ENCODE measurements around the gene NLN. TPM values are rescaled to one million over a fixed set of nuclear protein-coding genes. Genes with fewer than 3 reads are reported as not detected.
"Not testable (repeated sequence)": the region's sequence is repeated elsewhere in the genome, so short reads cannot be mapped to it uniquely, and the experiment has no call there.

Gene NLN
- 10 to 100 TPM; 14.2 to 26.6 (median 17.7) TPM for polyA plus RNA-seq (ENCODE audit: insufficient read length in 10 of 10)
- long read RNA-seq, donor 1, full-length matches to known transcripts: 1 of 1 reads
- long read RNA-seq, donor 1, partial matches to known transcripts: 0 of 1 reads
- long read RNA-seq, donor 1, other reads (novel, unspliced or antisense): 0 of 1 reads
- long read RNA-seq, donor 2, full-length matches to known transcripts: 2 of 2 reads
- long read RNA-seq, donor 2, partial matches to known transcripts: 0 of 2 reads
- long read RNA-seq, donor 2, other reads (novel, unspliced or antisense): 0 of 2 reads
- long read RNA-seq, donor 3: 0 reads
- long read RNA-seq, donor 4, full-length matches to known transcripts: 3 of 3 reads
- long read RNA-seq, donor 4, partial matches to known transcripts: 0 of 3 reads
- long read RNA-seq, donor 4, other reads (novel, unspliced or antisense): 0 of 3 reads
- long read RNA-seq, donor 5: 0 reads
- long read RNA-seq, donor 6, full-length matches to known transcripts: 3 of 3 reads
- long read RNA-seq, donor 6, partial matches to known transcripts: 0 of 3 reads
- long read RNA-seq, donor 6, other reads (novel, unspliced or antisense): 0 of 3 reads
- long read RNA-seq, donor 7, full-length matches to known transcripts: 1 of 1 reads
- long read RNA-seq, donor 7, partial matches to known transcripts: 0 of 1 reads
- long read RNA-seq, donor 7, other reads (novel, unspliced or antisense): 0 of 1 reads
- long read RNA-seq, donor 8: 0 reads
- long read RNA-seq, donor 9: 0 reads

DNA sequence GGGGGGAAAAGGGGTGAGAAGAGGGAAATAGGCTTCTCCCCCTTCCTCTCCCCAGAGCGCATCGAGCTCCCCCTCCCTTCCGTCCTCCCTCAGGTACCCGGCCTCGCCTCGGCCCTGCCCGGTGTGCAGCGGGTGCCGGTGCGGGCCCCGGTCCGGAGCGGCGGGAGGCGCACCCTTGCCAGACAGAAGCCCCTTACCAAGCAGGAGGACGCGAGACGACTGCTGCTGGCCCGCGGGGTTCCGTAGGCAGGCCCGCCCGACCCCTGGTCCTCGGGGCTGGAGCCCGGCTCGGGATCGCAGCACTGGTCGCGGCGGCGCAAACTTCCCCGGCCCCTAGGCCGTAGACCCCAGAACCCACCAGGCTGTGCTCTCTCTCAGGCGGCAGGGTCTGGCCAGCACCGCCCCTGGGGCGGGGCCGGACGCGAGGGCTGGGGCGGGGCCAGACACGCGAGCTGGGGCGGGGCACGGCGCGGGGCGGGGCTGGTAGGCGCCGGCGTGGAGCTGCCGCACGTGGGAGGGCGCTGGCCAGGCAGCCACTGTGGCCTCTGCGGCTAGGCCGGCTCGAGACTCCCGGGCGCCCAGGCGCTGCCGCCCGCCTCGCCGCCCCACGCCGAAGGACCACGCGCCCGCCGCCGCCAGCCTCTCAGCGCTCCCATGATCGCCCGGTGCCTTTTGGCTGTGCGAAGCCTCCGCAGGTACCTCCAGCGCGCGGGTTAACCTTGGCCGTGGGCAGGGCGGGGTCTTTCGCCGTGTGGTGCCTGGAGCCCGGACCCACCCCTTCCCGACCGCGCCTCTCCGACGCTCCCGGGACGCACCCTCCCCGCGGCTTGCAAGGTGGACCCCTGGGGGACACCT lies at the start of gene NLN, which contains the start of gene SGTB:
NLN (plus strand) TSS at position 486 of the 855 bp plus-strand sequence; CDS start at position 655, 169 bp downstream.
SGTB (minus strand) TSS at position 390 of the 855 bp plus-strand sequence. CDS start 1,302 bp downstream, outside the sequence.
- DNase-seq: peak; percentile 85 to 93 (median 89)

- DNase-seq: peak in 1 of 3 donors; percentile 4
Measured at GRCh38 chr5:65672796-65673195, 49.2 kb upstream of the NLN start.

GRCh38 chr5:65674749-65675148 lies 47.3 kb upstream of the NLN start:
- no peak for DNase-seq

DNA sequence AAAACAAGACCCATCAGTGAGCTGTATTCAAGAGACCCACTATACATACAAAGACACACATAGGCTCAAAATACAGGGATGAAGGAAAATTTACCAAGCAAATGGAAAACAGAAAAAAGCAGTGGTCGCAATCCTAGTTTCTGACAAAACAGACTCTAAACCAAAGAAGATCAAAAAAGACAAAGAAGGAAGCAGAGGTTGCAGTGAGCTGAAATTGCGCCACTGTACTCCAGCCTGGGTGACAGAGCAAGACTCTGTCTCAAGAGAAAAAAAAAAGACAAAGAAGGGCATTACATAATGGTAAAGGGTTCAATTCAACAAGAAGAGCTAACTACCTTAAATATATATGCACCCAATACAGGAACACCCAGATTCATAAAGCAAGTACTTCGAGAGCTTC lies 45.9 kb upstream of the NLN start:
- not testable (repeated sequence) for DNase-seq

- no peak for DNase-seq
Measured at GRCh38 chr5:65682148-65682547, 39.9 kb upstream of the NLN start.

DNA sequence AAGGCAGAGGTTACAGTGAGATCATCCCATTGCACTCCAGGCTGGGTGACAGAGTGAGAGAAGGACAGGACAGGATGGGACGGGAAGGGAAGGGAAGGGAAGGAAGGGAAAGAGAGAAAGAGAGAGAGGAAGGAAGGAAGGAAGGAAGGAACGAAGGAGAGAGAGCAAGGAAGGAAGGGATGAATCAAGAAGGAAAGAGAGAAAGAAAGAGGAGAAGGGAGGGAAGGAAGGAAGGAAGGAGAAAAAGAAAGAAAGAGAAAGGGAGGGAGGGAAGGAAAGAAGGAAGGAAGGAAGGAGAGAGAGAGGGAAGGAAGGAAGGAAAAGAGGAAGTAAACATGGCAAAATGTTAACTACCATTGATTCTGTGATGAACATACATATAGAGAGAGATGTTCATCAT lies 28.9 kb upstream of the NLN start:
- no peak for DNase-seq

GRCh38 chr5:65695162-65695755 lies 26.7 kb upstream of the NLN start:
- DNase-seq: no peak

DNA sequence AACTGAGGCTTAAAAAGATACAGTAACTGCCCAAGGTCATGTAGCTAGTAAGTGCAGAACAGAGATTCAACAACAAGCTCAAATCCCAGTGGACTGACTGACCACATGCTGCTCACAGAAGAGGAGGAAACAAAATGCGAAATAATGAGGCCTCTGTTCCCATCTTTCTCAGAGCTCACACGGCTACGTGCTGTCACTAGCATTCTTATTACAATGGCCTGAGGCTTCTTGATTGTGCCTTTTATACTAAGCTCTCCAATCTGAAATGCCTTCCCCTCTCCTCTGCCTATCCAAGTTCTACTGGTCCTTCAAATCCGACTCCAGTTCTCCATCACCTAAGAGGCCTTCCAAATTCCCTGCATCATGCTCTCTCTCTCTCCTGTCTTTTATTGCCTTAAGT lies 26.1 kb upstream of the NLN start:
- no peak for DNase-seq

DNA sequence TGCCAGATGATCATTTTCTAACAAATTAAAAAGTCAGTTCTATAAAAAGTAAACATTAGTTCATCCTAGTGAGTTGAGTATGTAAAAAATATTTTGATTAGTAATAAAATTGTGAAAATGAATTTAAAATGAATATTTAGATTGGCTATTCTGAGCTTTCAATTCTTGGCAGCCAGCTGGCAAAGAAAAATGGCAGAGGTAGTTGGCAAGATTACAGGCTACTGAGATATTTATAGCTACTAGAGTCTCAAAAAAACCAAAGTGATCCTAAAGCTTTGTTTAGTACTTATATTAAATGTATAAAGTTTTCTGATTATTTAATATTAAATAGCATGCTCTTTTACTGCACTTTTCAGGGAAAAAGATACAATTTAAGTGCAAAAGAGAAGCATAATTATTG lies 25.1 kb upstream of the NLN start:
- DNase-seq: peak in 1 of 3 donors; percentile 16

GRCh38 chr5:65699338-65699737 lies 22.7 kb upstream of the NLN start:
- DNase-seq: no peak

- no peak for DNase-seq
Measured at GRCh38 chr5:65702036-65702435, 20.0 kb upstream of the NLN start.

DNA sequence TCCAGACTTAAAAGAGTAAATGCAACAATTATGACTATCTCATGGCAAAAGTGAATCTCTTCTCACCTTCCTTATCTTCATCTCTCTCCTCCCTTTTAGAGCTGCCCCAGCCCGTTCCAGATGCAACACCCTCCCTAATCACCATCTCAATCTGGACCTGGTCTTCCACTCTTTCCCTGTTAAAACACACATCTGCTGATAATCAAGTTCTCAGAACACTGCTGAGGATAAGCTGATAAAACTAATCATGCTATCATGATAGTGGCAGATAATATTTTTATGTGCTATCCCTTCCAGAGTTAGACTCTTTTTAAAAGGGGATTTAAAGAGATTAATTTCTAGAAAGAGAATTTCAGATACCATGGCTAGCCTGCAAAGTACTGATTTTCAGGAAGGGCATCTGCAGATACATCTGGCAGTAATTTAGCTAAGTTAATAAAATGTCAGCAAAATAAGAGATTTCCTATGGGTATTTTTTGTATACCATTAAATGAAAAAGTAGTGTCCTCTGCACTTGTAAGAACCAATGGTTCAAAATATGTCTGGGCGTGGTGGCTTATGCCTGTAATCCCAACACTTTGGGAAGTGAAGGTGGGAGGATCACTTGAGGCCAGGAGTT lies 17.3 kb upstream of the NLN start:
- DNase-seq: no peak

DNA sequence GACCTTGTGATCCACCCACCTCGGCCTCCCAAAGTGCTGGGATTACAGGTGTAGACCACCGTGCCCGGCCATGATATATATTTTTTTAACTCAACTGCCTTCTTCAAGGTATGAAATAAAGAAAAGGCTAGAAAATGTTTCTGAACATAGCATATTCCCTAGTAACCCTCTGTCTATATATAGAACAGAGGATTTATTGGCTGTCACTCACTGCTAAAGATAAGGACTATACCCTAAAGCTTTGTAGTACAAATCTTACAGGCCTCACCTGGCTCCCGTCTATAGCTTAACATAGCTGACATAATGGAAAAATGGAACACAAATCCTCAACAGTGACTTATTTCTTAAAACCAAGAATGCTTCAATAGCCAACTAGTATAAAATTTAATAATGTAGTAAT lies 14.3 kb upstream of the NLN start:
- no peak for DNase-seq

DNA sequence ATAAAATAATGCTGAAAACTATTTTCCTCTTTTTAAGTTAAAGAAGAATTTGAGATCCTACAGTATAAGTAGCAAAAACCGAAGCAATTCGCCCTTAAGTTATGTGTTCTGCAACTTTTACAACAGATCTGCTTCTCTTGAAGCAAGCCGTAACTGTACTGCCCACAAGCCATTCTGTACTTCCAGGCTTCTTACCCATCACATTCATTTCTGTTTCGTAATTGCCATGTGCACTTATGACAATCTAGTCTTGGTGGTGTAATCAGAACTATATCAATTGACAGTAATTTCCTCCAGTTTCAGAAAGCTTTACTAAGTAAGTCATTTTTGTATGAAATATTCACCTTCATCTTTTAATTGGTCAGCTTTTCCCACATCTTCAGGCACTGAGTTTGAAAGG lies 13.9 kb upstream of the NLN start:
- DNase-seq: no peak

GRCh38 chr5:65718576-65719310 lies 3.3 kb upstream of the NLN start:
- DNase-seq: no peak

DNA sequence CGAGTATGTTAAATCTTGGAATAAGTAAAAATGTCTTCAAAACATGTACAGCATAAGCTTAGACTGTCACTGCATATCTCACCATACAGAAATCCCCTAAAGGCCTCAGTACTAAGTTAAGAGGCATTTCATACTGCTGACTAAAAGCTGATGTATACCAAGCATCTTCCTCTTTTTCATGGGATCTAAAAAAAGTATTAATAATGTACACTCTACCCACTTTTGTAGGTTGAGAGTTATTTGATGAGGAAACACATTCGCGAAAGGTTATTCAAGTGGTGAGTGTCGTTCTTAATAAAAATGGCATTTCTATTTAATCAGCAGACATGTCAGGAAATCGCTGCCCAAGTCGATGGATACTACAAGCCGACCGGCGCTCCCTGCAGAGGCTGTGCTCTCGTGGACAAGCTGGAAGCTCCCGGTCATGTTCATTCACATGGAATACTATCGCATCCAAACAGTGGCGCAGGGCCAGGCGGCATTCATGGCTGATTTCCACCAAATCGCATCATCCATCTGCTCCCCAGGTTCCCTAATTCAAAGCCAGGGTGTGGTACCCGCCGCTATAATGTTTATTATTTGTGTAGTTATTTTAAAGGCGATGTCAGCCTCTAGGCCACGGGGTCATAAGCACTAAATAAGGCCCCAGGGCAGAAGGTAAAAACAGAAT lies 820 bp upstream of the NLN start:
- DNase-seq: peak; percentile 60 to 90 (median 82)

DNA sequence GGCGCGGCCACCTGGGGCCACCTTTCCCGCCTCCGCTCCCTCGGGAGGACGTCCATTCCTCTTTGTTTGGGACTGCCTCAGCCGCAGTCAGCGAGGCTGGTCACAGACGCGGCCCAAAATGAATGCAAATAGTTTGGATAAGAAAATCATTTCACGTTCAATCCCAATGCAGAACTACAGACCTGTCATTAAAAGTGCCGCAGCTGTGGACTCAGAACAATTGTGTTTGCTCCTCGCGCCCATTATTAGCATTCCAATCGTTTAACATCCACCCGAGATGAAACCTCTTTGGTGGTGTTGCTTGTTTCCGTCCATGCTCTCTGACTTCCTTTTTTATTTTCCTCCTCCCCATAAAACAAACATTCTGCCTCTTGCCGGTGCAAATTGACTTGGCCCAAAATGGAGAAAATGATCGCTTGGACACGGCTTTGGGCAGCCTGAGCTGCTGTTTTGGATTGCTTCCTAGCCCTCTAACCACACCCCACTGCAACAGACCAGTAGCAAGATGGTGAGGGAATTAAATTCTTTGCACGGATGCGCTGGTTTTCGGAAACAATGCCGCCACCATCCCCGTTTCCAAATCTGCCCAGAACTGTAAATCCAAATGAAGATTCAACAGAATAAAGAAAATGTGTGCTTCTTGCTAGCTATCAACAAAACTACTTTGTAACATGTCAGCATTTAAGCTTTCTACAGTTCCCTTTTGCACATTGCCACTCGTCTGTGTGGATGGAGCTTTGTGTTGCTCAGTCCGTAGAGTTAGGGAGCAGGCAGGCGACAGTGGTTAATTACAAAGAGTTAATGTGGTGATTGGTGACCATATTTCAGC lies 784 bp downstream of the NLN start:
- DNase-seq: peak; percentile 52 to 83 (median 54)

GRCh38 chr5:65727491-65728156 lies 5.6 kb downstream of the NLN start:
- no peak for DNase-seq

Data from muscle of back (tissue), 13 donors.